Measurements from ENCODE around the gene RHOB.

The RHOB gene

GRCh38 chr2:20496942-20497341, 50.1 kb downstream of the RHOB start:
- Mint-ChIP-seq H3K27ac (peak overlapping the region; percentile 26), H3K9me3 (no peaks in the 10 kb centered on the region)
- peak; percentile 39 for ATAC-seq

More at GRCh38 chr2:20496942-20497341, 50.1 kb downstream of the RHOB start:
- Mint-ChIP-seq H3K36me3 (no peaks in the 10 kb centered on the region), H3K4me3 (no peak overlapping the region), H3K4me1 (no peaks in the 10 kb centered on the region)
- DNase-seq (ENCODE audit: low spot score in 2 of 2): no peak
